SJSA1 (cell line): ENCODE data around the gene MYH9. TPM values are rescaled to one million over a fixed set of nuclear protein-coding genes. Genes with fewer than 3 reads are reported as not detected.

Experiments
- DNase-seq, 2 experiments: peaks; one replicate each; pipeline ENCODE4 v3.0.0-alpha.2; 2015 to 2020; ENCODE audit warnings: low spot score in 2 of 2, low read depth in 1 of 2
- H3K27ac ChIP-seq: fragments of 250-450 bp; sonication (Bioruptor Pico); 2 replicates; pipeline ENCODE4 v1.5.1; 2020; ENCODE audit warnings: mild to moderate bottlenecking, moderate library complexity
- H3K27me3 ChIP-seq: fragments of 250-450 bp; sonication (Bioruptor Pico); replicated peaks from 2 replicates; pipeline ENCODE4 v1.5.1; 2020; ENCODE audit warnings: mild to moderate bottlenecking, moderate library complexity
- H3K36me3 ChIP-seq: fragments of 250-450 bp; sonication (Bioruptor Pico); 2 replicates; pipeline ENCODE4 v1.5.1; 2020; ENCODE audit warnings: mild to moderate bottlenecking
- H3K4me1 ChIP-seq: fragments of 250-450 bp; sonication (Bioruptor Pico); replicated peaks from 2 replicates; pipeline ENCODE4 v1.6.1; 2021; ENCODE audit warnings: mild to moderate bottlenecking
- H3K4me3 ChIP-seq: fragments of 250-450 bp; sonication (Bioruptor Pico); 2 replicates; pipeline ENCODE4 v1.5.1; 2020; ENCODE audit warnings: mild to moderate bottlenecking
- H3K9me3 ChIP-seq: fragments of 250-450 bp; sonication (Bioruptor Pico); replicated peaks from 2 replicates; pipeline ENCODE4 v1.5.1; 2020; ENCODE audit warnings: mild to moderate bottlenecking
- total RNA-seq: library from RNA; depleted of rRNA; stranded (reverse); fragments of >200 nt; shearing (Covaris generic); gene quantifications from 2 replicates; pipeline ENCODE4 v1.2.3, GENCODE V29; 2014

MYH9 gene
- total RNA-seq, 1 experiment from 2014 or later, result 668 TPM

DNA sequence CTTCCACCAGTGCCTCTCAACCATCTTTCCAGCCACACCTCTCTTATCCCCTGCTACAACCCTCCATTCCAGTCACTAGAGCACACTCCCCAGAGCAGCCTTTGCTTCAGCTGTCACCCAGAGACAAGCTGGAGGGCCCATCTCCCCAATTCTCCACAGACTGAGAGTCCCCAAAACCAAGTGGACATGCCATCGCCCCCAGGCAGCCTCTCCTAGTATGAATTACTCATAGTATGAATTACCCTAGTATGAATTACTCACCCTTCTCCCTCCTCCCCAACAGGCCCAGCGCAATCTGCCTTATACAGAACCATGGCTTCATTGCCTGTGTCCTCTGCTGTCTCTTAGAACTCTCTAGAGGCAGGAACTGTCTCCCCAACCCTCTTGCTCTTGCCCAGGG, 24.8 kb downstream of the MYH9 start:
- H3K27ac ChIP-seq, result 0 out of 2 replicates have a peak overlapping the region, but pooled peaks have one; percentile 1
- H3K36me3 ChIP-seq, result peaks cover 60% of the 10 kb centered on the region
- peak in 1 of 2 experiments; percentile 45 for DNase-seq
- peaks cover 100% of the 10 kb centered on the region for H3K4me1 ChIP-seq
- no peak overlapping the region for H3K4me3 ChIP-seq
- H3K9me3 ChIP-seq, result no peaks in the 10 kb centered on the region
- no peaks in the 10 kb centered on the region for H3K27me3 ChIP-seq

GRCh38 chr22:36362075-36362474, 25.7 kb downstream of the MYH9 start:
- Histone ChIP-seq H3K4me1 (peaks cover 100% of the 10 kb centered on the region), H3K4me3 (no peak overlapping the region), H3K36me3 (peaks cover 61% of the 10 kb centered on the region), H3K9me3 (no peaks in the 10 kb centered on the region), H3K27ac (no peak overlapping the region), H3K27me3 (no peaks in the 10 kb centered on the region)
- no peak for DNase-seq

DNA sequence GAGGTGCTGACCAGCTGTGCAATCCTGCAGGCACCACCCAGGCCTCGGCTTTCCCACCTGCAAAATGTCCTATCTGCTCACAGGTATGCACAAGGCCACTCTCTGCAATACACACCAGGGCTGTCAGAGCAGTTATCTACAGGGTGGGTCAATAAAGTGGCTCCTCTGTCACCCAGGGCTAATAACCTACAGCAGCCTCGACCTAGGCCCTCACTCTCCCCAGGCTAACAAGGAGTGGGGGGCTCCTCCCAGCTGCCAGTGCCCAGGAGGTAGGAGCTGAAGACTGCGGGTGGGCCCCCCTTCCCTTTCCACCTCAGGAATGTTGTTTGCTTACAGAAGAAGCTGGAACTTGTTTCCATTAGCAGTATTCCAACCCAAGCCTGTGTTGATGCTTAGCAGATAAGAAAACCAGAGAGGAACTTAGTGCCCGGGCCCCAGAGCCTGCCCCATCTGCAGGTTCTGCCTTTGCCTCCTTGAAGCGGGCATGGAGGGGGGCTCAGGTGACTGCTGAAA, 26.8 kb downstream of the MYH9 start:
- peak; percentile 75 to 84 for DNase-seq
- peaks cover 60% of the 10 kb centered on the region for H3K36me3 ChIP-seq
- H3K9me3 ChIP-seq, result no peaks in the 10 kb centered on the region
- H3K4me3 ChIP-seq, result no peak overlapping the region
- H3K27ac ChIP-seq, result peak overlapping the region; percentile 11; the same call in 1 of the 2 replicates
- H3K4me1 ChIP-seq, result peaks cover 100% of the 10 kb centered on the region
- no peaks in the 10 kb centered on the region for H3K27me3 ChIP-seq

GRCh38 chr22:36360011-36360410, 27.8 kb downstream of the MYH9 start:
- no peak overlapping the region for H3K4me3 ChIP-seq
- no peaks in the 10 kb centered on the region for H3K27me3 ChIP-seq
- H3K9me3 ChIP-seq, result no peaks in the 10 kb centered on the region
- peaks cover 65% of the 10 kb centered on the region for H3K36me3 ChIP-seq
- peak overlapping the region; percentile 35; the same call in 1 of the 2 replicates for H3K27ac ChIP-seq
- peak in 1 of 2 experiments; percentile 49 for DNase-seq
- peaks cover 100% of the 10 kb centered on the region for H3K4me1 ChIP-seq

DNA sequence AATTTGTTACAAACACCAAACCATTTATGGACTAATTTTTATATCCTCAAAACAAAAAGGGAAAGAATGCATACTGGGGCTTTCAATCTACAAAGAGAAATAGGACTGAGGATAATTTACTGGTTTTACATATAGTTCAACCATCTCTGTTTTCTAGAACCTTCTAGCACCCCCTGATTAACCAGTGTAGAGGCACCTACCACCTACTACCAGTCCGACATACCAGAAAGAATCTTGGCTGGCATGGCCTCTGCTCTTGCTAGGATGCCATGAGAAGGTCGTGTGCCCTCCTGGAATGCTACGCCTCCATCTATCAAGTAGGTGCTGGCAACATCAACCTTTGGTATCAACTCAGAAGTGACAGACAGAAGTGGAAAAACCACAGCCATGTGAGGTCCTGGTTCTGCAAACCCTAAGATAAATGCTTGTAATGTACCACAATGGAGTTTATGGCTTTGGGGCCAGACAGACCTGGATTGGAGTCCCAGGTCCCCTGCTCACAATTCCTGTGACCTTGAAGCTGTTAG, 28.2 kb downstream of the MYH9 start:
- no peak overlapping the region for H3K4me3 ChIP-seq
- H3K27ac ChIP-seq, result peak overlapping the region; percentile 67
- peaks cover 69% of the 10 kb centered on the region for H3K36me3 ChIP-seq
- DNase-seq, result no peak
- no peaks in the 10 kb centered on the region for H3K9me3 ChIP-seq
- H3K4me1 ChIP-seq, result peaks cover 100% of the 10 kb centered on the region
- no peaks in the 10 kb centered on the region for H3K27me3 ChIP-seq

- peak; percentile 48 to 72 for DNase-seq
- no peaks in the 10 kb centered on the region for H3K27me3 ChIP-seq
- H3K9me3 ChIP-seq, result no peaks in the 10 kb centered on the region
- H3K4me3 ChIP-seq, result no peak overlapping the region
- H3K36me3 ChIP-seq, result peaks cover 72% of the 10 kb centered on the region
- H3K27ac ChIP-seq, result peak overlapping the region; percentile 67
- H3K4me1 ChIP-seq, result peaks cover 100% of the 10 kb centered on the region
Measured at GRCh38 chr22:36358533-36359469, 29.0 kb downstream of the MYH9 start.

DNA sequence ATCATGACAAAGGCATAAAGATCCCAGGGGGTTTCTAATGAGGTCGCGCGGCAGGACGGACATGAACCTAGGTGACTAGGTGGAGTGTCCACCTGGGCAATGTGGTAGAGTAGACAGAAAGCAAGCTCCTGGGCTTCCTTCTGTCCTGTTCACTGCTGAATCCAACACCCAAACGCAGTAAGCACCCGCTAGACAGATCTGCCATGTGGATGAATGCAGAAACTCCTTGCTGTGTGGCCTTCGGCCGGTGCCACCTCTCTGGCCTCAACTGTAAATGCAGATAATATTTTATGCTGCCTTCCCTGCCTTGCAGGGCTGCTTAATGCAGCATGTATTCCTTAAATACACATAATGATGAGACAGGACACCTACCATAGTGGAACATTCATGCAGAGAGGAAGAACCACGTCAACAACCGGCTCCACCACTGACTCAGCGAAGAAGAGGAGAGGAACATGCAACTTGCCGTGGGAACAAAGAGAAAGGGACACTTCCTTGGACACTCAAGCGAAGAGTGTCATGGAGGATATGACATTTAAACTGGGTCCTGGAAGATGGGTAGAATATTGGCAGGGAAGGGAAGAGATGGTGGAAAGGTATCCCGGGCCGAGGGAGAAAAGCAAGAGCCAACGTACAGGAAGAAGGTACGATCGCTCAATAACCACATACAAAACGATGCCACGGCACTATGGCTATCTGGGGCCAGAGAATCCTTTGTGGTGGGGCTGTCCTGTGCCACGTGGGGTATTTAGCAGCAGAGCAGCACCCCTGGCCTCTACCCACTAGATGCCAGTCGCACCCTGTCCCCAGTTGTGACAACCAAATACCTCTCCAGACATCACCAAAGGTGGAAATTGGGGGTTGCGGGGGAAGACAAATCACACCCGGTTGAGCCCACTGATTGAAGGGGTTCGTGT, 30.8 kb downstream of the MYH9 start:
- Histone ChIP-seq H3K4me1 (peaks cover 100% of the 10 kb centered on the region), H3K36me3 (peaks cover 62% of the 10 kb centered on the region), H3K9me3 (no peaks in the 10 kb centered on the region), H3K27me3 (no peaks in the 10 kb centered on the region), H3K27ac (peak overlapping the region; percentile 67), H3K4me3 (no peak overlapping the region)
- DNase-seq, result peak in 1 of 2 experiments; percentile 59

DNA sequence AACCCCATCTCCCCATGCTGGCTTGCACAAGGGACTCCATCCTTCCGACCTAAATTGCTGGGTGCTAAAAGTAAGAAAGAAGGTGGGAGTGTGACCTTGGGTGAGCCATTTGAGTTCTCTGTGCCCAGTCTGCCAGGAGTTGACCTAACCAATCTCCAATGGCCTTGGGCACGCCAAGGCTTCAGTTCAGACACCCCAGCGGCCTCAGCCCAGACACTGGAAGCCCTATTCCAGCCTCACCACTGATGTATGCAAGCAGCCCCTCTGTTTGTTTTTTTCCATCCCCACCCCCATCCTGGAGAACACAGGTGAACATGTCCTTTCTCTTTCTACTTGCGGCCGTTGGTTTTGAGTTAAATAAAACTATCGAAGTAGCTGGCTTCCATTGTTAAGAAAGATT, 31.9 kb downstream of the MYH9 start:
- Histone ChIP-seq H3K36me3 (peaks cover 59% of the 10 kb centered on the region), H3K4me1 (peaks cover 100% of the 10 kb centered on the region), H3K27ac (peak overlapping the region; percentile 70), H3K9me3 (no peaks in the 10 kb centered on the region), H3K27me3 (no peaks in the 10 kb centered on the region), H3K4me3 (no peak overlapping the region)
- no peak for DNase-seq

- Histone ChIP-seq H3K27ac (peak overlapping the region; percentile 70), H3K4me1 (peaks cover 100% of the 10 kb centered on the region), H3K36me3 (peaks cover 56% of the 10 kb centered on the region), H3K9me3 (no peaks in the 10 kb centered on the region), H3K4me3 (no peak overlapping the region), H3K27me3 (no peaks in the 10 kb centered on the region)
- DNase-seq, result no peak
Measured at GRCh38 chr22:36355362-36355761, 32.4 kb downstream of the MYH9 start.

DNA sequence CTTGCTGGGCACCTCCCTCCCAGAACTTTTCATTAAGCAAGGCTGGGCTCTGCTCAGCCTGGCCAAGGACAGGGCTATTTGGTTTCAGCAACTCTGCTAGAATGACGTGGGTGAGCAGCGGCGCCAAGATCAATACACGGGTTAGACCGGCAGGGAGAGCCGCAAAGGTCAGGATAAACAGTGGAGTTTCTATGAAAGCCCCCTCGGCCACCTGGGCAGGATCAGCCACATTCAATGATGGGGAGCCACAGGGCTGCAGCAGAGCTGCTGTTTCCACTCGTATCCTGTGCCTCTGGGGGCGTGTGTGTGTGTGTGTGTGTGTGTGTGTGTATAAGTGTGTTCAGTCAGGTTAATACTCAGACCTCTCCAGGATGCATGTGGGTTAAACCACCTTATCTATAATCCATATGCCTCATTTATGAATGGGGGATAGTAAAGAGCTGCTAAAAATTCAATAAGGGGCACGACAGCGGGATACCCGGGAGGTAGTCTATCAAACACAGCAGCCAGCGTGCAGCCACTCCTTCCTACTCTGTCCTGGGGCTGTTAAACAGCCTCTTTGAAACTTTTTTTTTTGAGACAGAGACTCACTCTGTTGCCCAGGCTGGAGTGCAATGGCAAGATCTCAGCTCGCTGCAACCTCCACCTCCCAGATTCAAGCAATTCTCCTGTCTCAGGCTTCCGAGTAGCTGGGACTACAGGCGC, 34.8 kb downstream of the MYH9 start:
- DNase-seq, result peak in 1 of 2 experiments; percentile 62
- Histone ChIP-seq H3K4me3 (no peak overlapping the region), H3K36me3 (peaks cover 67% of the 10 kb centered on the region), H3K27ac (peak overlapping the region; percentile 69), H3K27me3 (no peaks in the 10 kb centered on the region), H3K9me3 (no peaks in the 10 kb centered on the region), H3K4me1 (peaks cover 91% of the 10 kb centered on the region)

GRCh38 chr22:36351921-36352802, 35.6 kb downstream of the MYH9 start:
- DNase-seq, result peak in 1 of 2 experiments; percentile 73
- Histone ChIP-seq H3K9me3 (no peaks in the 10 kb centered on the region), H3K36me3 (peaks cover 65% of the 10 kb centered on the region), H3K4me1 (peaks cover 84% of the 10 kb centered on the region), H3K27ac (peak overlapping the region; percentile 69), H3K4me3 (no peak overlapping the region), H3K27me3 (no peaks in the 10 kb centered on the region)
